Measurements from ENCODE around the gene GALNT2.

GALNT2 gene

DNA sequence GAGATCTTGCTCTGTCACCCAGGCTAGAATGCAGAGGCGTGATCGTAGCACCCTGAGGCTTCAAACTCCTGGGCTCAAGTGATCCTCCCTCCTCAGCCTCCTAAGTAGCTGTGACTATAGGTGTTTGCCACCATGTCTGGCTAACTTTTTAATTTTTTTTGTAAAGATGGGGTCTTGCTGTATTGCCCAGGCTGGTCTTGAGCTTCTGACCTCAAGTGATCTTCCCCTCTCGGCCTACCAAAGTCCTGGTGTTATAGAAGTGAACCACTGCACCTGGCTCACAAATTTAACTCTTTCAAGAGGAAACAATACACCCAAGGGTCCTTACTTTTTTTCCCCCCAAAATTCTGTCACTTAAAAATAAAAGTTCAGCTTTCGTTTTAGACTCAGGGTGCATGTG lies 62.3 kb downstream of the GALNT2 start:
- no peak for DNase-seq (ENCODE audit: low read depth)

DNA sequence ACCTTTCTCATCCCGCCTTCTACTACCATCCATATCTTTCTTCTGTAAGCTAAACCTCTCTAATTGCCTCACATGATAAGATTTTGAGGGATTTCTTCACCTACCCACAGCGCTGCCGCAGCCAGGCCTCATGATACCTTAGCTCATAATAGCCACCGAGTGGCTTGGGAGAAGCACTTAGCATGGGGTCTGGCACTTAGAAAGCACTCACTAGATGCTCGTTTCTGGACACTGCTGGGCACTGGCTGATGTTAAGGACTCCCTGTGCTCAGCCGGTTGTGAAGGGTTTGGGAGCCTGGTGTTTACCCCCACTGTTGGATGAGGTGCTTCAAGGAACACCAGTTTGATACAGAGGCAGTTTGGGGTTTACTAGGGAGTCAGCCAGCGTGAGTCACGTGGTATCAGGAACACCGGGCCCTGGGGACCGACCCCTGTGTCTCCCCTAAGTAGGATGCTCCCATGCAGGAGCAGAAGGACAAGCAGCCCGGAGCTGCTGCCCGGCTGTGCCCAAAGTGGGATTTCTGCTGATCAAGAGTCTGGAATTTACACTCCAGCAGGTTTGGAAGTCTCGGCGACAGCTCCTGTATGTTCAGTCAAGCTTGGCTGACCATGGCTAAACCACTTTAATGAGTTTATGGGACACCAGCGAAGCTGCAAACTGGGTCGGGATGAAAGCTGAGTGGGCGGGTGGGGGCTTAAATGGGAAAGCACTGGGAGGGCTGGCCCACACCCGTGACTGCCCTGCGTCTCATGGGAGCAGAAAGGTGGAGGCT lies 63.3 kb downstream of the GALNT2 start:
- DNase-seq (ENCODE audit: low read depth), result no peak

DNA sequence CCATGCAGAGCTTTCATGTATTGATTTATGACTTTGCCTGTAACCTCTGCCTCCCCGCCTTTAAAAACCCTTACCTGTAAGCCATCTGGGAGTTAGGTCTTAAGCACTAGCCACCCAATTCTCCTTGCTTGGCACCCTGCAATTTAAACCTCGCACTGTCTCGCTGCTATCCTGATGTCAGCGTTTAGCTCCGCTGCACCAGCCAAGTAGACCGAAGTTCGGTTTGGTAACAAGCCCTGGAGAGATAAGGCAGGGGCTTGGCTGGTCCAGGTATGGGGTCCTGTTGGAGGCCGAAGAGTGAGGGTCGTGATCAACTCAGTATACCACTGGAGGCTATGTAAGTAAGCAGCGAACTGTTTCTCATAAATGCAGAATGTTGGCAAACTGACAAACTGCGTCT lies 64.4 kb downstream of the GALNT2 start:
- DNase-seq (ENCODE audit: low read depth), result no peak

DNA sequence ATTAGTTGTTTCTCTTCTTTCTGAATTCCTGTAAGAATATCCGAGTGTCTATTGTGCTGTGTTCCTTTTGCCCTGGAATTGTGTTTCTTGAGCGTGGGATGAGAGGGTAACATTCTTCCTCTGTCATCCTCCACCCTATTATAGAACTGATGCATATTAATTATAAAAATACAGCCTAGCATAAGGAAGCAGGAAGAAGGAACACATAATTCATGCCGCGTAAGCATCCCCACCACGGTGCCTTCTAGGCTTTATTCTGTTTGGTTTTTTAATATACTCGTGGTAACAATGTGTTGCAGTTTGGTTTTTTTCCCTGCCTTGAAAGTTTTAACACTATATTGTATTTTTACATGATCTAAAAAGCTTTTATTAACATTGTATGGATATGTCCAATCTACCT lies 65.7 kb downstream of the GALNT2 start:
- DNase-seq (ENCODE audit: low read depth), result no peak

DNA sequence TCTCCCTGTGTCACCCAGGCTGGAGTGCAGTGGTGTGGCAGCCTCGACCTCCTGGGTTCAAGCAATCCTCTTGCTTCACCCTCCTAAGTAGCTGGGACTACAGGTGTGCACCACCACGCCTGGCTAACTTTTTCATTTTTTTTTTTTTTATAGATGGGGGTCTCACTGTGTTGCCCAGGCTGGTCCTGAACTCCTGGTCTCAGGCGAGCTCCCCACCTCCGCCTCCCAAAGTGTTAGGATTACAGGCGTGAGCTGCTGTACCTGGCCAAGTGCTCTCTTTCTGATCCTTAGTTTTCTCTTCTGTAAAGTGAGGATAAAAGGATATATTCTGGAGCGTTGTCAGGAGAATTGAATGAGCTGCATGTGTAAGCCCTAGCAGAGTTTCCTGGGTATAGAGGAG lies 68.7 kb downstream of the GALNT2 start:
- no peak for DNase-seq (ENCODE audit: low read depth)

DNA sequence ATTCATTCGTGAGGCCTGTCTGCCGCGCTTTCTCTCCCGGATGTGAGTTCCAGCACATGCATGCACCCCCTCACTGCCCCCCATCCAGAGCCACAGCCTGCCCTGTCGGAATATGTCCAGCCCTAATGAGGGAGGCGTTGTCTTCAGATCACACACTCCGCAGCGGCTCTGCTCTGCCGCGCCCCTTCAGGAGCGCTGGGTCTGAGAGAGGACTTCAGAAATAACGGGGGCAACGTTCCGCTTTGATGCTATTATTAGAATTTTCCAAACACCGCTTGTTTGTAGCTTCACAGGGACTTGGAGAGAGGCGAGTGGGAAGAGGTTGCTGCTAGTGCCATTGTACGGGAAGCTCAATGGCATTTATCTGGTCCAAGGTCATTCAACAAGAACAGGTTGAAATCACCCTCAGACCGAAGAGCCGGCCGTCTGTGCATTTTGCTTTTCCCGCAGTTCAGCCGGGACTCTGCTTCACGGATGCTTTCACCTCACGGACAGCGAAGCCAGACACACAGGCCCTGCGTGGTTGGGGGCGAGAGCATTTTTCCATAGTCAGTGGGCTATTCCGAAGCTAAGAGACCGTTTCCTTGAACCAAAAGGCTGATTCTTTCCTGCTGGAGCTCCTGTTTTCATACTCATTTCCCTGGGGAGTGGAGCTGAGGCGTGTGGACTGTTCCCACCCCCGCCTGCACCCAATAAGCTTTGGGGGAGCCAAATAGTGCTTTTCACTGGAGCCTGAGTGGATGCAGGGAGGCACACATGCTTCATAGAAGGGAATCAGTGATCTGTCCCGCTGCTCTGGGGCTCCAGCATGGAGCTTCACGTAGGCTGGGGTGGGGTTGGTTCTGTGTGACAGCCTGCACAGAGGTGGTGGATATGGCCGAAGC lies 69.7 kb downstream of the GALNT2 start:
- DNase-seq (ENCODE audit: low read depth), result no peak

DNA sequence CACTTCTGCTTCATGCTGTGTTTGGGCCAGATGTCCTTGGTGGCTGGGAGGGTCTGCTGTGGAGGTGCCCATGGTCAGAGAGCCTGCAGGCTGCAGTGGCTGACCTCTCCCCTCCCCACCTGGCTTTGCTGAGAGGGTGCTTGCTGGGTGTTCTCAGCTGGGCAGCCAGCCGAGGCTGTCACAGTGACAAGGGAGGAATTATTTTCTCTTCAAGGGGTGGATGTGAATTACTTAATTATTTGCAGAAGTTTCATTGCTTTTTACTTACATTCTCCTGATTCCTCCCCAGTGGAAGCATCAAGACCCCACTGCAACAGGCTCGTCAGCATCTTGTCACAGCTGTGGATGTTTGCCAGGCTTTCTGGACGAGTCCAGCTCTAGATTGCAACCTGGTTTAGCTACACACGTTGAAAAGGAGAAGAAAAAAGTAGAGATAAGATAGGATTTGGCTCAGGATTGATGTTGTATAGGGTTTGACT lies 70.3 kb downstream of the GALNT2 start:
- DNase-seq (ENCODE audit: low read depth), result no peak

DNA sequence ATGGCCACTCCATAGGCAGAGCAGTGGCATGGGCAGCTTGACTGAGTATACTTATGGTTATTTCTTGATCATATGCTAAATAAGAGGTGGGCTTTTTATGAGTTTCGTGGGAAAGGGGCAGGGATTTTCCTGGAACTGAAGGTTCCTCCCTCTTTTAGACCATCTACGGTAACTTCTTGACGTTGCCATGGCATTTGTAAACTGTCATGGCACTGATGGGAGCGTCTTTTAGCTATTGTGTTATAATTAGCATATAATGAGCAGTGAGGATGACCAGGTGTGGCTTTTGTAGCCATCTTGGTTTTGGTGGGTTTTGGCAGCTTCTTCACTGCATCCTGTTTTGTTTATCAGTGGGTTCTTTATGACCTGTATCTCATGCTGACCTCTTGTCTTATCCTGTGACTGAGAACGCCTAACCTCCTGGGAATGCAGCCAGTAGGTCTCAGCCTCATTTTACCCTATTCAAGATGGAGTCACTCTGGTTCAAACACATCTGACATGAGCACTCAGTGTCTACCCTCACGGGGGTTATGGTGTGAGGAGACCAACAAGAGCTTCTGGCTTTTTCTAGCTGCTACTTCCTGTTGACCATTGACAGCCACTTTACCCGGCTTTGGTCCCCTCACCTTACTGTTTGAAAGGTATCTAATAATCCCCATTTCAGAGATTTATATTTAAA lies 71.7 kb downstream of the GALNT2 start:
- DNase-seq (ENCODE audit: low read depth), result no peak

DNA sequence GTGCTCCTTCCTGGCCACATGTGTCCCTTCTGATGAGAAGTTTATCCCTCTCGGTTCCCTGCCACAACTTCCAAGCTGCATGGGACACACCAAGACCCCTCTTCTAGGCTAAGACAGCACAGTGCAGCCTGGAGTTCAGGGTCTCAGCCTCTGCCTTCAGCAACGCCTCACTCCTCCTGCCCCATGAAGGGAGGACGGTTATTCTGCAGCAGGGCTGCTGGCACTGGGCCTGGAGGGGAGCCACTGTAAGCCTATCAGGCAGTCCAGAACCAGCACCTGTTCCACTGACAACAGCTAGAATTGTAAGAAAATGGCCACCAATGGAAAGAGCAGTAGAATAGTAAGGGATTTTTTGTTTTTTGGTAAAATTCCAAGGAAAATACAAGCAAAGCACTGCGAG lies 72.3 kb downstream of the GALNT2 start:
- DNase-seq (ENCODE audit: low read depth), result no peak

DNA sequence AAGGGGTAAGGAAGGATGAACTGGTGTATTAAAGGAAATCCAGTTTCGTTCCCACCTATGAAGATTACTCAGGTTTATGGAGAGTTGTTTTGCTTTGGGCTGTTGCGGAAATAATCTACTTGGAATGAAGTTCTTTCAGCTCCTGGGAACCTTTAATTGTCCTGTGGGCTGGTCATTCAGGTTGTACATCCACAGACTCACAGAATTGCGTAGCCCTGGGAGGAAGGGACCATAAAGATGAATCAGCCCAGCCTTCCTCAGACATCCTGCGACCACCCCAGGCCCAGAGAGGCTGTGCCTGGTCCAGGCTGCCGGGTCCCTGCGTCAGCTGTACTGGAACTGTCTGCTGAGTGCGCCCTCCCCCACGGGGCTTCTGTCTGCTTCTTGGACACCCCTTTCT lies 72.7 kb downstream of the GALNT2 start:
- DNase-seq (ENCODE audit: low read depth), result no peak

DNA sequence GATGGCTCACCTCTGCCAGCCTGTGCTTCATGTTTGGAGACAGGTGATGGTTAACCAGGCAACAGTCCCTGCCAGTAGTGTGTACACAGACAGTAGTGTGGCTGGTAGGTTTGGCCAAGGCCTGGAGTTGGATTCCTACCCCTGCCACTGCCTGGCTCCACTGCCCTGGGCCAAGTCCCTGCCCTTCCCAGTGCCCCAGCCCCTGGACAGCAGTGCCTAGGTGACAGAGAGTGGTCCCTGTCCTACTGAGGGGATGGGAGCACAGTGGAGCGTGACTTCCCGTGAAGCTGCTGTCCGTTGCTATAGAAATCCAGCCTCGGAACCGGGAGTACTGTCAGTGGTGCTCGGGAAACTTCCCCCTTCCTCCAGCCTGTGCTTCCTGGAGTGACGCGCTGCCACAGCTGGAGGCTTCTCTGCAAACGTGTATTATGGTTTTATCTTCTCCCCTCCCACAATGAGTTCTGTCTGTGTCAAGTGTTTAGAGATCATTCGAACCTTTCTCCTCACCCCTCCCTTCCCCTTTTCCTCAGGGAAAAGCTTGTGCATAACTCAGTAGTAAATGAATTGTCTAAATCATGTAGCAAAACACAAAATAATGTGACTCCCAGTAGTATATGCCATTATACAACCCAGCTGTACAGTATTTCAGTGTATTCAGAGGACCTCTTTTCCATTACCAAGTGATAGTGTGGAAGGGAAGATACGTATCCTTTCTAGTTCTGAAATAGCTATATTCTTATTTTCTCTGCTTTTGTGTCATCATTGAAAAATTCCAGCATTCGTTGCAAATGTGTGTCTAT lies 73.4 kb downstream of the GALNT2 start:
- DNase-seq (ENCODE audit: low read depth), result peak; percentile 1

DNA sequence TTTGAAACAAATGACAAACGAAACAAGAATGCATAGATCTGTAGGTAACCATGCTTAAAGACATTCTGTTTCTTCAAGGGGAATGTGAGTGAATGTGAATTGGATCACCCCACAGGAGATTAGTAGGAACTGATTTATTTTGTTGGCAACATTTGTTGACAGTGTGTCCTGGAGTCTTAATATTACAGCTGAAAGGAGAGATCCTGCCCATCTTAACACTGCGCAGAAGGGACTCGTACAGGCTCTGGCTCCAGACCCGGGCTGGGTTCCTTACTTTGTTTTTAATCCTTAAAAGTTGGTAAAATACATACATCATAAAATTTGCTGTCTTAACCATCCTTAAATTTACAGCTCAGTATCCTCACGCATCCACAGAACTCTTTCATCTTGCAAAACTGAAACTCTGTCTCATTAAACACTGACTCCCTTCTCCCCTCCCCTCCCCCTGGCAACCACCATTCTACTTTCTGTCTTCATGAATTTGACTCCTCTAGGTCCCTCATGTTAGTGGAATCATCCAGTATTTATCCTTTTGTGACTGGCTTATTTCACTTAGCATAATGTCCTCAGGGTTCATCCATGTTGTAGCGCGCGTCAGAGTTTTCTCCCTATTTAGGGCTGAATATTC lies 74.1 kb downstream of the GALNT2 start:
- peak; percentile 4 for DNase-seq (ENCODE audit: low read depth)

DNA sequence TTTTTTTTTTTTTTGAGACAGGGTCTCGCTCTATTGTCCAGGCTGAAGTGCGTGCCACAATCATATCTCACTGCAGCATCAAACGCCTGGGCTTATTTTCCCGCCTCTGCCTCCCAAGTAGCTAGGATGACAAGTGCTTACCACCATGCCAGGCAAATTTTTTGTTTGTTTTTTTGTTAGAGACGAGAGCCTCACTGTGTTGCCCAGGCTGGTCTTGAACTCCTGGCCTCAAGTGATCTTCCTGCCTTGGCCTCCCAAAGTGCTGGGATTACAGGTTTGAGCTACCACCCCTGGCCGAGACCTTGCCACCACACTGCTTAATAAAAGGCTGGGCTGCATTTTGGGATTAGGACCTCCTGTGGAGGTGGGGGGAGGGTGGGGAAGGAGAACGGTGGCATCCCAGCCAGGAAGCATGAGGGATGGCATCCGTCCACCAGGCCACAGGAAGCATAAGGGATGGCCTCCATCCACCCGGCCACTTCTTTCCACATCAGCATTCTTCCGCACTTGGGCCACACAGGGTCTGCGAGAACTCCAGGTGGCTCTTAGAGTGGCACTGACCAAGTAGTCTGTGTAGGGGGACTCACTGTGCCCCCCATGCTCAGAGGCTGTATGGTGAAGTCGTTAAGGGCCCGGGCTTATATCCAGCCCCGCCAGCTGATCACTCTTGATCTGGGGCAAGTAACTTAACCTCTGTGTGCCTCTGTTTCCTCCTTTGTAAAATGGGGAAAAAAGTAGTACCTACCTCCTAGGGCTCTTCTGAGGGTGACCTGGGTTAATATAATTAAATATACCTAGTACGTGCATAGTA lies 75.0 kb downstream of the GALNT2 start:
- DNase-seq (ENCODE audit: low read depth), result no peak

DNA sequence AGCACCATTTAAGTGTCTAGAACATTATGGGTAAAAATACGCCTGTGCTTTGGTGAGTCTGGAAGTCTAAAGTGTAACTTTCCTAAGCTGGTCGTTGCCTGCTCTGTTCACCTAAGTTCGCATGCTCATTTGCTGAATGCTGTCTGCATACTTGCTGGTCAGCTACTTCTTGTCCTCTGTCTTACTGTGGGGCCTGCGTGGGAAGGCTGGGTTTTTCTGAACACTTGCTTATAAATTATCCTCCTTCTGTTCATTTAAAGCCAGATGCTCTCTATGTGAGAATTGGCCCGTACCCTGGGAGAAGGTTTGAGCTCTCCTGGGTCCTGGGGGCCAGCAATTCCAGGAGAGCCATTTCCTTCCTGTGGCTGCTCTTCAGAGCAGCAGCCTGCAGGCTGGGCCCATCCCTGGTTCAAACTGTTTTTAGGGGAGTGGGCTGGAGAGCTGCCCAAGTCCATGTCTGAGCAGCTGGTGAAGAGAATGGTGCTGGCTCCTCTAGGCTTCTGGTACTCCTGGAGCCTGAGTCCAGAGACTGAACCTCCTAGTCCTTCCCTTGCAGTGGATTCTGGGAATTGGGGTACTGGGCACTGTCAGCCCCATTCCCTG lies 75.7 kb downstream of the GALNT2 start:
- DNase-seq (ENCODE audit: low read depth), result no peak

DNA sequence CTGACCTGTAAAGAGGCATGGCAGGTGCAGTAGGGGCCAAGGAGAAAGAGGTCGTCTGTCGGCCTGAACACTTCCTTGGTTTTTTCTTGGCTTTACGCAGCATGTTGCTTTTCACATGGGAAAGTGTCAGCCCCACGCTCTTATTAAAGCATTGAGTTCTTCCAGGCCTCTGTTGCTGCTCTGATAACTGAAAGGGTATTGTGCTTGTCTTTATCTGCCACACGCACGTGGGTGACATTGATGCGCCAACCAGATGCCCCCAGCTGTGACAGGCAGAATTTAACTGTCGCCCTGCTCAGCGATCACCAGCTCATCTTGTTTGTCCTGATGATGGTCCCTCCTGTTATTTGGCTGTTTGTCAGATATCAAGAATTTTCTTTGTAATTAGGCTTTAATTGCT lies 76.5 kb downstream of the GALNT2 start:
- DNase-seq (ENCODE audit: low read depth), result no peak

DNA sequence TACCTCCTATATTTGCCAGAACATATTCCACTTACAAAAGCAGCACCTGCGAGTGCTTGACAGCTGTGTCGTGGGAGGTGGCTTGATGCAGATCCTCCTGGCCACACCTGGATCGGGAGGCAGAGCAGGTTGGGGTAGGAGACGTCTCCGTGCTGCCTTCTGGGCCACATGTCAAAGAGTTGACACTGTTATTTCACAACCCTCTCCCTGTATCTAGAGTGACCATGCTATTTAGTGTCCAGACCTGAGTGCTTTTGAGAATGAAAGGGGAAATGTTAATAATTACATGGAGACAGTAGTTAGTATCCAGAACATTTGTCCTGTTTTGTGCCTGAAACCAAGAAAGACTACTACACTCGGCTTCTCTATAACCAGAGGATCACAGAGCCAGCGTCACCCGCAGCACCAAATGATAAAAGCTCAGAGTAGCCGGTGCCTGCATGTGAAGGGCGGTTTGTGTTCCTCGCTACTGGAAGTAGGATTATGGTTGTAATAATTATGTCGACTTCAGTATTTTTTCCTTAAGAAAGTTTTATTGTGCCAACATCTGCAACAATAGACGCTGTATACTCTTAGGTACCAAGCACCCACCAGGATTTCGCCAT lies 77.1 kb downstream of the GALNT2 start:
- no peak for DNase-seq (ENCODE audit: low read depth)

DNA sequence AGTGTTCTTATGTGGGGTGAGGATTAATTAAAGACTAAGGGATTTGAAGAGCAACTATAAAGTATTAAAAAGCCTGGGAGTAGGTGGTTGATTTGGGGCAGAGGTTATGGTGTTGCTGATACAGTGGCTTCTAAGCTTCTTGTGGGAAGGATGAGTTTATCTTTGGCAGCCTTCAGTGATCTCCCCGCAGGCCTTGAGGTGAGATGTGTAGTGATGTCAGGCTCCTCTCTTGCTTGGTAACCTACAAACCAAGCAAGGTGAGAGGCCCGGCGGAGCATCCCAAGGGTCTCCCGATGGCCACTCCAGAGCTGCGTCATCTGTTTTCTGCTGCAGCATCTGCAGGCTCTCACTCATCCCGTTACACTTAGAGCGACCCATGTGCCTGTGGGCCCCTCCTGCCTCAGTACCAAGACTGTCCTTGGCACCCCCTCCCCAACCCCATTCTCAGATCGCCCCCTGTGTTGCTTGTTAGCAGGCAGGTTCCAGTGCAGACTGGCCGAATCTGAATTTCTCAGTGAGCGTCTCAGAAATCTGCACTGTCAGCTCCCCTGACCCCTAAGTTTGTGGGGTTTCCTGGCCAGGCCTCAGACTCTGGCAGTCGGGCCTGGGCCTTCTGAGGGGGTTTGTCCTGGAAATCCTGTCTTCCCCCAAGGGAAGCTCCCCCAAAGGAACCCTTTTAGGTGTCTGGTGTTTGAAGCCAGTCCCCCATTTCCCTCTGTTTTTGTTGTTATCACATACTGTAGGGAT lies 77.9 kb downstream of the GALNT2 start:
- no peak for DNase-seq (ENCODE audit: low read depth)

DNA sequence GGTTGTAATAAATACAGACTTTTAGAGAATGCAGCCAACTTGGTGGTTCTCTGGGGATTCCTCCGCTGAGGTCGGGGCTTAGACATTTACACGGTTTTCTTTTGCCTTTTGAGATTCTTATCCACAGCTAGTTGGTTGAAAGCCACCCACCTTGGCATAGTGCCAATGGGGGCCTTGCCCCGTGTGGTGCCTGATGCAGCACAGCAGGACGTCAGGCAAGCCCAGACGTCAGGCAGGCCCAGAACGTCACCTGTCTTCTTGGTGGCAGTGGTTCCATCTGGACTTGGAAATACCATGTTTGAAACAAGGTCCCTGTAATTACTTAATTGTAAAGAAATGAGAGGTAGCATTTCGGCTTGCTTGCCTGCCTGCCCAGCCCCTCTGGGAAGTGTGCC lies 78.5 kb downstream of the GALNT2 start:
- no peak for DNase-seq (ENCODE audit: low read depth)

DNA sequence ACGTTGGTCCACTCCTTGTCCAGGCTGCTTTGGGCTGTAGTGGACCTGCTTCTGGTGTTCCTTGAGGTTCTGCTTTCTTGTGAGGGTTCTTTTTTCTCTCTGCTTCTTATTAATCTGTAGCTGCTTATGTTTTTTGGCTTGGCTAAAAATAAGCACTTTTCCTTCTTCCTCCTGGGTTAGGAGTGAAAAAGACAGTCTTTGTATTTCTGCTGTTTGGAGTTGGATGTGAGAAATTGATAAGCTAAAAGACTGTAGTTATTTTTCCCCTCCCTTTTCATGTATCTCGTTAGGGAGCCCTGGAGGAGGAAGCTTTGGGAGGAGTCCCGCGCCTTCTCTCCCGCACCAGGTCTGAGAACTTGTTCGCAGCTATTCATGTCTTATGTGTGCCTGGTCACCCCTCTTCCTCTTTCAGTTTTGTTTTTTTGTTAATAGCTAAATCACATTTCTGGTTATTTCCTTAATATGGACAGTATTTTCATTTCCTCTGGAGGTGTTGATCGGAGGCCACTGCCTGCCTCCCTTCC lies 79.0 kb downstream of the GALNT2 start:
- DNase-seq (ENCODE audit: low read depth), result no peak

All from HS-27A (cell line).